ENCODE data around the gene ZNF57.

The ZNF57 gene

DNA sequence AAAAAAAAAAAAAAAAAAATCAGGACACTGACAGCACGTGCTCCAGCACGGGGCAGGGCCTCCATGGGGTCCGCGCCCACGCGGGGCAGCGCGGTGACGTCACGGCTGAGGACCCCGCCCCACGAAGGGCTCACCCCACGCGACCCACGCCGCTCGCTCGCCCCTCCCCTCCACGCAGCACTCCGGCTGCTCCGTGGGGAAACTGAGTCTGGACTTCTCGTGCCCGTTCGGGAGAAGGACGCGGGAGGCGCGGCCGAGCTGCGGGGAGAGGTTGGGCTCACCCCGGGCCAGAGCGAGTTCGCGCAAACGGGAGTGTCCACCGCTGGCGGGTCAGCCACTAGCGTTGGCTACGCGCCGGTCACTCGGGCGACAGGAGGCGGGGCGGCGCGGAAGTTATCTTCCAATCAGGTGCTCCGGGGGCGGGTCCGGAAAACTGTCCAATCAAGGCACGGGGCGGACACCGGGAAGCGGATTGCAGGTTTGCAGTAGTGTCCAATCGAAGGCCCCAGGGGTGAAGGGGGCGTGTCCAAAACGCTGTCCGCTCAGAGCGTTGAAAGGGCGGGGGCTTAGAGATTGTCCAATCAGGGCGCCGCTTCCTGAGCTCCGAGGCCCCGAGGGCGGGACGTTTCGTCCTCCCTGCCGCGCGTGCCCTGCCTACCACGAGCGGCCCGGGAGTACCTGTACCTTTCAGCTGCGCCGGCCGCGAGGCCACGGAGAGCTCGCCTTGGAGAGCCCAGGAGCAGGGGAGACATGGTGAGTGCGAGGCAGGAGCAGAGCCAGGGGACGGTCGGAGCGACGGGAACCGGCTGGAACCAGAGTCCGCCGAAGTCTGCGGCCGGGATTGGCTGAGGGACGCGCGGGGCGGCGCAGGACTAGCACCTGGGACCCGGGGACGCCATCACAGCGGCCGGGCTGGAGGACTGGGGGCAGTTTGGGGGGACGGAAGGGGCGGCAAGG is at the start of gene ZNF57:
ZNF57 (plus strand) TSS at position 633 of the 957 bp plus-strand sequence; CDS start at position 751, 118 bp downstream.
- H3K4me3 Mint-ChIP-seq: peak within 1 kb of the TSS; percentile 99 to 100 (median 99)
- no peaks in the 10 kb centered on the region for H3K27me3 Mint-ChIP-seq (ENCODE audit: low read depth)
- peak within 1 kb of the TSS; percentile 71 to 86 (median 84) for H3K27ac Mint-ChIP-seq
- H3K36me3 Mint-ChIP-seq (ENCODE audit: low read depth): no peaks in the 10 kb centered on the region
- H3K9me3 Mint-ChIP-seq: peaks cover 16% of the 10 kb centered on the region
- peaks cover 21% of the 10 kb centered on the region for H3K4me1 Mint-ChIP-seq
- TF ChIP-seq, protein P1, sequence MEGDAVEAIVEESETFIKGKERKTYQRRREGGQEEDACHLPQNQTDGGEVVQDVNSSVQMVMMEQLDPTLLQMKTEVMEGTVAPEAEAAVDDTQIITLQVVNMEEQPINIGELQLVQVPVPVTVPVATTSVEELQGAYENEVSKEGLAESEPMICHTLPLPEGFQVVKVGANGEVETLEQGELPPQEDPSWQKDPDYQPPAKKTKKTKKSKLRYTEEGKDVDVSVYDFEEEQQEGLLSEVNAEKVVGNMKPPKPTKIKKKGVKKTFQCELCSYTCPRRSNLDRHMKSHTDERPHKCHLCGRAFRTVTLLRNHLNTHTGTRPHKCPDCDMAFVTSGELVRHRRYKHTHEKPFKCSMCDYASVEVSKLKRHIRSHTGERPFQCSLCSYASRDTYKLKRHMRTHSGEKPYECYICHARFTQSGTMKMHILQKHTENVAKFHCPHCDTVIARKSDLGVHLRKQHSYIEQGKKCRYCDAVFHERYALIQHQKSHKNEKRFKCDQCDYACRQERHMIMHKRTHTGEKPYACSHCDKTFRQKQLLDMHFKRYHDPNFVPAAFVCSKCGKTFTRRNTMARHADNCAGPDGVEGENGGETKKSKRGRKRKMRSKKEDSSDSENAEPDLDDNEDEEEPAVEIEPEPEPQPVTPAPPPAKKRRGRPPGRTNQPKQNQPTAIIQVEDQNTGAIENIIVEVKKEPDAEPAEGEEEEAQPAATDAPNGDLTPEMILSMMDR (IDR thresholded peaks at IDR 0.05; ENCODE audit: unreplicated experiment in 3 of 3): no peak

- Mint-ChIP-seq H3K36me3 (ENCODE audit: low read depth) (peaks cover 95% of the 10 kb centered on the region), H3K27ac (no peak overlapping the region), H3K4me3 (no peak overlapping the region), H3K27me3 (ENCODE audit: low read depth) (no peaks in the 10 kb centered on the region), H3K4me1 (no peaks in the 10 kb centered on the region), H3K9me3 (peaks cover 77% of the 10 kb centered on the region)
- TF ChIP-seq, protein P1 (IDR thresholded peaks at IDR 0.05; ENCODE audit: unreplicated experiment in 3 of 3): no peak
These were observed 48.1 kb upstream of the ZNF57 start for GRCh38 chr19:2852598-2852997.

- Mint-ChIP-seq H3K36me3 (ENCODE audit: low read depth) (peaks cover 96% of the 10 kb centered on the region), H3K9me3 (peaks cover 77% of the 10 kb centered on the region)
These were observed 47.6 kb upstream of the ZNF57 start for GRCh38 chr19:2853015-2853606.

GRCh38 chr19:2854849-2855248 is 45.9 kb upstream of the ZNF57 start:
- H3K36me3 Mint-ChIP-seq (ENCODE audit: low read depth): peaks cover 99% of the 10 kb centered on the region

More at GRCh38 chr19:2853015-2853606, 47.6 kb upstream of the ZNF57 start:
- no peak overlapping the region for H3K27ac Mint-ChIP-seq
- no peaks in the 10 kb centered on the region for H3K4me1 Mint-ChIP-seq
- TF ChIP-seq, protein P1 (IDR thresholded peaks at IDR 0.05; ENCODE audit: unreplicated experiment in 3 of 3): no peak
- H3K27me3 Mint-ChIP-seq (ENCODE audit: low read depth): no peaks in the 10 kb centered on the region
- no peak overlapping the region for H3K4me3 Mint-ChIP-seq

GRCh38 chr19:2856457-2857050 is 44.2 kb upstream of the ZNF57 start:
- no peaks in the 10 kb centered on the region for H3K27me3 Mint-ChIP-seq (ENCODE audit: low read depth)

More at GRCh38 chr19:2854849-2855248, 45.9 kb upstream of the ZNF57 start:
- Mint-ChIP-seq H3K27me3 (ENCODE audit: low read depth) (no peaks in the 10 kb centered on the region), H3K4me3 (no peak overlapping the region), H3K9me3 (peaks cover 82% of the 10 kb centered on the region), H3K4me1 (no peaks in the 10 kb centered on the region), H3K27ac (no peak overlapping the region)
- TF ChIP-seq, protein P1 (IDR thresholded peaks at IDR 0.05; ENCODE audit: unreplicated experiment in 3 of 3): no peak

More at GRCh38 chr19:2856457-2857050, 44.2 kb upstream of the ZNF57 start:
- TF ChIP-seq, protein P1 (IDR thresholded peaks at IDR 0.05; ENCODE audit: unreplicated experiment in 3 of 3): no peak
- no peak overlapping the region for H3K27ac Mint-ChIP-seq
- H3K36me3 Mint-ChIP-seq (ENCODE audit: low read depth): peaks cover 87% of the 10 kb centered on the region
- H3K4me1 Mint-ChIP-seq: no peaks in the 10 kb centered on the region
- peaks cover 75% of the 10 kb centered on the region for H3K9me3 Mint-ChIP-seq
- H3K4me3 Mint-ChIP-seq: no peak overlapping the region

Measured in nephron (organoid).